ENCODE results near the gene CYB561A3. TPM values are rescaled to one million over a fixed set of nuclear protein-coding genes. Genes with fewer than 3 reads are reported as not detected.

CYB561A3 gene
- total RNA-seq, 1 donor from 2014 or later = 12.1 TPM

DNA sequence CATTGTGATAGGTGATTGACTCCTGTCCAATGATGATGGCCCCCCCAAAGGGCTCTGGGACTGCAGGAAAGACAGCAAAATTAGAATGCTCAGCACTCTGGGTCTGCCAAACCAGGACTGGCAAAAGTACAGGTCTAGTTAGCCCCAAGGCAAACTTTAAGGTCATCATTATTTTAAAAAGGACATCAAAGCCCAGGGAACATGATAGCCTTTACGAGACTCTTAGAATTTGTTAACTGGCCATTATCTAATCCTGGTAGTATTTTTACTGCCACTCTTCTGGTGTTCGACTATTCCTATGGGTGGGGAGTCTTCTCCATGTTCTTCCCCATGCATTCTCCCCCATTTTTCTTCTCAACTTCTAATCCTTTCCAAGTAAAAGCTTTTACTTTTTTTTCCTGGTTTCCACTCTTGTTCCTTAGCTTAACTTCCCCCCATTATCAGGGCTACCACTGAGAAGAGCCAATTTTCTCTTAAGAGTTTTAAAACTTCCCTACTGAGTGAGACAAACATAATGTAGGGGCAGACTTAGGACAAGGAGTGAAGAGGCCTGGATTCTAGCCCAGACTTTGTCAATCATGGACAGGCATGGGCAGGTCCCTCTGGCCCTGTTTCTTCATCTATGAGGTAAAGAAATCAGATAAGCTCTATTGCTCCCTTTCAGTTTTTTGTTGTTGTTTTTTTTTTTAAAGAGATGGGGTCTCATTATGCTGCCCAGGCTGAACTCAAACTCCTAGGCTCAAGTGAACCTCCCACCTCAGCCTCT, 35.9 kb downstream of the CYB561A3 start:
- H3K27ac Mint-ChIP-seq = no peak overlapping the region
- Histone ChIP-seq H3F3A (ENCODE audit: low read depth) (no peaks in the 10 kb centered on the region), H3K4me1 (no peaks in the 10 kb centered on the region), H3K36me3 (peaks cover 26% of the 10 kb centered on the region), H3K27me3 (no peaks in the 10 kb centered on the region), H3K27ac (no peak overlapping the region), H3K9ac (peak overlapping the region; percentile 7), H3K4me3 (no peak overlapping the region), H2AFZ (replicated peaks) (no peak overlapping the region), H3K79me2 (ENCODE audit: low read depth) (peaks cover 51% of the 10 kb centered on the region), H4K20me1 (ENCODE audit: low read depth) (peaks cover 37% of the 10 kb centered on the region), H3K9me3 (ENCODE audit: low read depth) (no peaks in the 10 kb centered on the region), H3K4me2 (no peak overlapping the region)
- no peak overlapping the region for H3K4me3 Mint-ChIP-seq
- peaks cover 2% of the 10 kb centered on the region for H3K4me1 Mint-ChIP-seq
- no peaks in the 10 kb centered on the region for H3K9me3 Mint-ChIP-seq
- peaks cover 3% of the 10 kb centered on the region for H3K27me3 Mint-ChIP-seq (ENCODE audit: insufficient read depth, low read depth)
- TF ChIP-seq EZH2phosphoT487 (IDR thresholded peaks at IDR 0.05) = no peak
- TF ChIP-seq EZH2 (IDR thresholded peaks at IDR 0.05) = no peak
- TF ChIP-seq, protein P1, sequence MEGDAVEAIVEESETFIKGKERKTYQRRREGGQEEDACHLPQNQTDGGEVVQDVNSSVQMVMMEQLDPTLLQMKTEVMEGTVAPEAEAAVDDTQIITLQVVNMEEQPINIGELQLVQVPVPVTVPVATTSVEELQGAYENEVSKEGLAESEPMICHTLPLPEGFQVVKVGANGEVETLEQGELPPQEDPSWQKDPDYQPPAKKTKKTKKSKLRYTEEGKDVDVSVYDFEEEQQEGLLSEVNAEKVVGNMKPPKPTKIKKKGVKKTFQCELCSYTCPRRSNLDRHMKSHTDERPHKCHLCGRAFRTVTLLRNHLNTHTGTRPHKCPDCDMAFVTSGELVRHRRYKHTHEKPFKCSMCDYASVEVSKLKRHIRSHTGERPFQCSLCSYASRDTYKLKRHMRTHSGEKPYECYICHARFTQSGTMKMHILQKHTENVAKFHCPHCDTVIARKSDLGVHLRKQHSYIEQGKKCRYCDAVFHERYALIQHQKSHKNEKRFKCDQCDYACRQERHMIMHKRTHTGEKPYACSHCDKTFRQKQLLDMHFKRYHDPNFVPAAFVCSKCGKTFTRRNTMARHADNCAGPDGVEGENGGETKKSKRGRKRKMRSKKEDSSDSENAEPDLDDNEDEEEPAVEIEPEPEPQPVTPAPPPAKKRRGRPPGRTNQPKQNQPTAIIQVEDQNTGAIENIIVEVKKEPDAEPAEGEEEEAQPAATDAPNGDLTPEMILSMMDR (IDR thresholded peaks at IDR 0.05) = no peak
- H3K36me3 Mint-ChIP-seq = peaks cover 37% of the 10 kb centered on the region
- DNase-seq (ENCODE audit: low spot score) = no peak

DNA sequence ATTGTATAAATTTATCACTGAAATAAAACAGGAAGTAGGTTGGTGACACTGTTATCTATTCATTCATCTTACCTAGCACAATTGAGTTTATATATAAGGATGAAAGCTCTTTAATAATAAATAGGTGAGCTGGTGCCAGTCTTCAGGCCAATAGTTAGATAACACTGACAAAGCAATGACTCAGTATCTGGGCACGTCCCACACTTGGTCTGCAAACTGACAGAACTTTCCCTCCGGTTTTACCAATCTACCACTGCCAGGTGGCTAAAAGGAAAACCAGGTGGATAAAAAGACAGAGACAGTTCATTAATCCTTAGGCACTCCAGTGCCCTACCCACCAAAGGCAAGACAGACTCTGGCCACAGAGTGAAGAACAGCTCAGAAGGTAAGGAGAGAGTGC, 46.4 kb downstream of the CYB561A3 start:
- no peaks in the 10 kb centered on the region for H3F3A ChIP-seq (ENCODE audit: low read depth)
- no peaks in the 10 kb centered on the region for H3K79me2 ChIP-seq (ENCODE audit: low read depth)
- H3K27me3 ChIP-seq = no peaks in the 10 kb centered on the region
- no peak overlapping the region for H3K4me2 ChIP-seq
- no peak overlapping the region for H2AFZ ChIP-seq (replicated peaks)
- TF ChIP-seq, protein P1 (IDR thresholded peaks at IDR 0.05) = no peak
- TF ChIP-seq EZH2phosphoT487 (IDR thresholded peaks at IDR 0.05) = no peak
- TF ChIP-seq EZH2 (IDR thresholded peaks at IDR 0.05) = no peak
- Mint-ChIP-seq H3K36me3 (peaks cover 37% of the 10 kb centered on the region), H3K27ac (no peak overlapping the region), H3K4me3 (no peak overlapping the region), H3K9me3 (no peaks in the 10 kb centered on the region), H3K27me3 (ENCODE audit: insufficient read depth, low read depth) (no peaks in the 10 kb centered on the region), H3K4me1 (no peaks in the 10 kb centered on the region)
- no peaks in the 10 kb centered on the region for H3K4me1 ChIP-seq
- H4K20me1 ChIP-seq (ENCODE audit: low read depth) = no peaks in the 10 kb centered on the region
- peaks cover 24% of the 10 kb centered on the region for H3K36me3 ChIP-seq
- H3K9ac ChIP-seq = no peak overlapping the region
- no peaks in the 10 kb centered on the region for H3K9me3 ChIP-seq (ENCODE audit: low read depth)
- no peak for DNase-seq (ENCODE audit: low spot score)
- no peak overlapping the region for H3K4me3 ChIP-seq
- no peak overlapping the region for H3K27ac ChIP-seq

DNA sequence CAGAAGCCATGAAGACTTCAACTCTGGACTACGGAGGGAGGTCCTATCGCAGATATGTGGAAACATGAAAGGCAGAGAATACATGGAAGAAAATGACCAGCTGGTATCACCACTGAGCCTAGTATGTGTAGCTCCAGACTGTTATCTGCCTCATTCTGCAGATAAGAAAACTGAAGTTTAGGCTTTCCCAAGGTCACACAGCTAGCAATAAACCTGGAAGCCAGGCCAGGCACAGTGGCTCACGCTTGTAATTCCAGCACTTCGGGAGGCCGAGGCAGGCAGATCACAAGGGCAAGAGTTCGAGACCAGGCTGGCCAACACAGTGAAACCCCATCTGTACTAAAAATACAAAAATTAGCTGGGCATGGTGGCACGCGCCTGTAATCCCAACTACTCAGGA, 50.9 kb downstream of the CYB561A3 start:
- Histone ChIP-seq H3K4me3 (no peak overlapping the region), H3K4me2 (no peak overlapping the region), H3K4me1 (no peaks in the 10 kb centered on the region), H3K9me3 (ENCODE audit: low read depth) (no peaks in the 10 kb centered on the region), H3K27ac (no peak overlapping the region), H2AFZ (replicated peaks) (no peak overlapping the region), H3K27me3 (no peaks in the 10 kb centered on the region), H4K20me1 (ENCODE audit: low read depth) (peaks cover 16% of the 10 kb centered on the region), H3K79me2 (ENCODE audit: low read depth) (no peaks in the 10 kb centered on the region), H3K9ac (no peak overlapping the region), H3F3A (ENCODE audit: low read depth) (no peaks in the 10 kb centered on the region), H3K36me3 (peaks cover 12% of the 10 kb centered on the region)
- H3K36me3 Mint-ChIP-seq = peaks cover 23% of the 10 kb centered on the region
- no peaks in the 10 kb centered on the region for H3K27me3 Mint-ChIP-seq (ENCODE audit: insufficient read depth, low read depth)
- no peak for DNase-seq (ENCODE audit: low spot score)
- H3K4me1 Mint-ChIP-seq = no peaks in the 10 kb centered on the region
- no peaks in the 10 kb centered on the region for H3K9me3 Mint-ChIP-seq
- no peak for TF ChIP-seq EZH2 (IDR thresholded peaks at IDR 0.05)
- TF ChIP-seq EZH2phosphoT487 (IDR thresholded peaks at IDR 0.05) = no peak
- TF ChIP-seq, protein P1 (IDR thresholded peaks at IDR 0.05) = no peak
- H3K27ac Mint-ChIP-seq = no peak overlapping the region
- H3K4me3 Mint-ChIP-seq = no peak overlapping the region
